SK-N-MC (cell line): ENCODE results near the gene LPA.

Experiments used
- EZH2 ChIP-seq: fragments of 200-600 bp; sonication (generic); IDR thresholded peaks from one replicate; pipeline ENCODE4 v1.6.1; 2017; ENCODE audit warnings: antibody characterized with exemption
- POLR2AphosphoS5 ChIP-seq: IDR thresholded peaks from 2 replicates; pipeline ENCODE4 v1.6.1; 2012; ENCODE audit warnings: mild to moderate bottlenecking, low read depth, low read length, borderline replicate concordance

- no peak for TF ChIP-seq EZH2
- no peak for TF ChIP-seq POLR2AphosphoS5
Measured at GRCh38 chr6:160532315-160532714, 131.8 kb downstream of the LPA start.
